Smooth muscle cell (in vitro differentiated cells): ENCODE results near the gene BPTF. TPM values are rescaled to one million over a fixed set of nuclear protein-coding genes. Genes with fewer than 3 reads are reported as not detected.
"Not testable (repeated sequence)": the region's sequence is repeated elsewhere in the genome, so short reads cannot be mapped to it uniquely, and the experiment has no call there.

Experiments used
- DNase-seq: peaks from one replicate; lab custom pipeline; 2025; ENCODE audit not compliant: unreplicated experiment; lab: John Stamatoyannopoulos, UW
- H2AFZ ChIP-seq: fragments of 200-600 bp; sonication (generic); 2 replicates; pipeline ENCODE4 v1.6.0; 2016; ENCODE audit warnings: antibody characterized with exemption, low read depth, mild to moderate bottlenecking
- H3F3A ChIP-seq: fragments of 200-600 bp; sonication (generic); 2 replicates; pipeline ENCODE4 v1.6.0; 2017; ENCODE audit warnings: antibody characterized with exemption, low read depth
- H3K27ac ChIP-seq: fragments of 200-600 bp; sonication (generic); 2 replicates; pipeline ENCODE4 v1.5.1; 2016; ENCODE audit warnings: low read depth, mild to moderate bottlenecking
- H3K27me3 ChIP-seq: fragments of 200-600 bp; sonication (generic); 2 replicates; pipeline ENCODE4 v1.6.1; 2016; ENCODE audit warnings: low read depth, mild to moderate bottlenecking
- H3K36me3 ChIP-seq: fragments of 200-600 bp; sonication (generic); 2 replicates; pipeline ENCODE4 v1.5.1; 2016; ENCODE audit warnings: low read depth
- H3K4me1 ChIP-seq: fragments of 200-600 bp; sonication (generic); 2 replicates; pipeline ENCODE4 v1.5.1; 2016; ENCODE audit warnings: low read depth
- H3K4me2 ChIP-seq: fragments of 200-600 bp; sonication (generic); 2 replicates; pipeline ENCODE4 v1.6.0; 2016; ENCODE audit warnings: mild to moderate bottlenecking
- H3K4me3 ChIP-seq: fragments of 200-600 bp; sonication (generic); 2 replicates; pipeline ENCODE4 v1.5.1; 2016; ENCODE audit warnings: mild to moderate bottlenecking
- H3K79me2 ChIP-seq: fragments of 200-600 bp; sonication (generic); 2 replicates; pipeline ENCODE4 v1.6.0; 2016; ENCODE audit warnings: low read depth, mild to moderate bottlenecking
- H3K9ac ChIP-seq: fragments of 200-600 bp; sonication (generic); 2 replicates; pipeline ENCODE4 v1.6.0; 2016; ENCODE audit warnings: low read depth
- H3K9me3 ChIP-seq: fragments of 200-600 bp; sonication (generic); replicated peaks from 2 replicates; pipeline ENCODE4 v1.5.1; 2016; ENCODE audit warnings: low read depth
- H4K20me1 ChIP-seq: fragments of 200-600 bp; sonication (generic); 2 replicates; pipeline ENCODE4 v1.6.0; 2016; ENCODE audit warnings: low read depth
- WGBS: methylation state at CpG from one replicate; pipeline ENCODE4 v1.1.7; 2016; ENCODE audit warnings: low lambda C conversion rate; 5-methylcytosine and 5-hydroxymethylcytosine counted together
- polyA plus RNA-seq: library from polyadenylated mRNA; unstranded; fragments of >200 nt; fragmentation: Nextera tagmentation; extraction: Ambion mirVana; gene quantifications from 2 replicates; pipeline ENCODE4 v1.2.1, GENCODE V29; 2016
- total RNA-seq: library from RNA; depleted of rRNA; stranded (reverse); fragments of >200 nt; gene quantifications from 2 replicates; pipeline ENCODE4 v1.2.3, GENCODE V29; 2014
- TF ChIP-seq, protein P1 (sequence below): fragments of 200-600 bp; sonication (generic); IDR thresholded peaks from 2 replicates; pipeline ENCODE4 v1.5.1; 2017; ENCODE audit warnings: borderline replicate concordance, mild to moderate bottlenecking, antibody characterized with exemption; ENCODE audit not compliant: insufficient read depth, poor library complexity, severe bottlenecking

The BPTF gene
- total and polyA plus RNA-seq, 2 experiments from 2014 or later, result 26.8 to 51.2 TPM

- Histone ChIP-seq H4K20me1 (no peaks in the 10 kb centered on the region), H3K4me3 (peak overlapping the region; percentile 67), H3F3A (peaks cover 4% of the 10 kb centered on the region), H3K27me3 (no peaks in the 10 kb centered on the region), H3K4me1 (peaks cover 7% of the 10 kb centered on the region), H3K9me3 (no peaks in the 10 kb centered on the region), H3K9ac (peak overlapping the region; percentile 40), H3K79me2 (no peaks in the 10 kb centered on the region), H3K27ac (no peak overlapping the region), H2AFZ (peak overlapping the region; percentile 98), H3K36me3 (no peaks in the 10 kb centered on the region), H3K4me2 (peak overlapping the region; percentile 94)
- peak; percentile 99 for DNase-seq
- TF ChIP-seq, protein P1, sequence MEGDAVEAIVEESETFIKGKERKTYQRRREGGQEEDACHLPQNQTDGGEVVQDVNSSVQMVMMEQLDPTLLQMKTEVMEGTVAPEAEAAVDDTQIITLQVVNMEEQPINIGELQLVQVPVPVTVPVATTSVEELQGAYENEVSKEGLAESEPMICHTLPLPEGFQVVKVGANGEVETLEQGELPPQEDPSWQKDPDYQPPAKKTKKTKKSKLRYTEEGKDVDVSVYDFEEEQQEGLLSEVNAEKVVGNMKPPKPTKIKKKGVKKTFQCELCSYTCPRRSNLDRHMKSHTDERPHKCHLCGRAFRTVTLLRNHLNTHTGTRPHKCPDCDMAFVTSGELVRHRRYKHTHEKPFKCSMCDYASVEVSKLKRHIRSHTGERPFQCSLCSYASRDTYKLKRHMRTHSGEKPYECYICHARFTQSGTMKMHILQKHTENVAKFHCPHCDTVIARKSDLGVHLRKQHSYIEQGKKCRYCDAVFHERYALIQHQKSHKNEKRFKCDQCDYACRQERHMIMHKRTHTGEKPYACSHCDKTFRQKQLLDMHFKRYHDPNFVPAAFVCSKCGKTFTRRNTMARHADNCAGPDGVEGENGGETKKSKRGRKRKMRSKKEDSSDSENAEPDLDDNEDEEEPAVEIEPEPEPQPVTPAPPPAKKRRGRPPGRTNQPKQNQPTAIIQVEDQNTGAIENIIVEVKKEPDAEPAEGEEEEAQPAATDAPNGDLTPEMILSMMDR, result no peak
- WGBS, result under 1% methylated on average over 51 of the region's 51 CpGs
Observed at GRCh38 chr17:68019675-68020408, 194.5 kb downstream of the BPTF start.

GRCh38 chr17:68020409-68020756 lies 195.1 kb downstream of the BPTF start:
- Histone ChIP-seq H3K9ac (no peak overlapping the region), H3K79me2 (no peaks in the 10 kb centered on the region), H3K4me1 (peaks cover 7% of the 10 kb centered on the region), H3K36me3 (no peaks in the 10 kb centered on the region), H4K20me1 (no peaks in the 10 kb centered on the region), H3F3A (peaks cover 4% of the 10 kb centered on the region), H3K4me2 (peak overlapping the region; percentile 94), H3K27me3 (no peaks in the 10 kb centered on the region), H3K9me3 (no peaks in the 10 kb centered on the region), H3K4me3 (peak overlapping the region; percentile 67), H2AFZ (peak overlapping the region; percentile 98), H3K27ac (no peak overlapping the region)
- WGBS, result 7% methylated on average over 12 of the region's 12 CpGs
- TF ChIP-seq, protein P1, result no peak
- DNase-seq, result no peak

- H3K27ac ChIP-seq, H3K36me3 ChIP-seq, H3K4me1 ChIP-seq, H3F3A ChIP-seq, H3K9ac ChIP-seq, DNase-seq, H3K9me3 ChIP-seq, H3K27me3 ChIP-seq, H3K79me2 ChIP-seq, H4K20me1 ChIP-seq: not testable (repeated sequence)
- peak overlapping the region; percentile 98 for H2AFZ ChIP-seq
- 74% methylated on average over 13 of the region's 13 CpGs for WGBS
- peak overlapping the region; percentile 67 for H3K4me3 ChIP-seq
- peak overlapping the region; percentile 94 for H3K4me2 ChIP-seq
Observed at GRCh38 chr17:68020791-68021190, 195.5 kb downstream of the BPTF start.

DNA sequence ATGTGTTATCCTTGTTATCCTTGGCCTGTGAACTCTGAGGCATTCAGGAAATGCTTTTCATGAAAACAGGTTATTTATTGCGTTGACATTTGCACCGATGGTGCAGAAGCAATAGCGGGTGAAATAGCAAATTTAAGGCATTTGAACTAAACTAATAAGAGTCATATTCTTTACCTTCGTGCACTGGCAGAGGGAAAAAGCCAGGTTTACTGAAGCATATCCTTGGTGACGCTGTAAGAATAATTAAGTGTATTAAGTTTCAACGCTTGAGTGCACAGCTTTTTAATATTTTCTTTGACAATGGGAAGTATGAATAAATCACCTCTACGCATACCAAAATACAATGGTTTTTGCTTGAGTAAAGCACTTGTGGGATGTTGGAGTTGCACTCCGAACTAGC lies 196.7 kb downstream of the BPTF start:
- 97% methylated on average over 8 of the region's 8 CpGs for WGBS
- Histone ChIP-seq H3K9me3 (no peaks in the 10 kb centered on the region), H3K4me3 (no peak overlapping the region), H4K20me1 (no peaks in the 10 kb centered on the region), H3K27ac (no peak overlapping the region), H3K27me3 (no peaks in the 10 kb centered on the region), H3K4me2 (no peak overlapping the region), H3F3A (peaks cover 4% of the 10 kb centered on the region), H3K36me3 (no peaks in the 10 kb centered on the region), H3K4me1 (peaks cover 7% of the 10 kb centered on the region), H3K79me2 (no peaks in the 10 kb centered on the region), H3K9ac (no peak overlapping the region), H2AFZ (no peak overlapping the region)
- TF ChIP-seq, protein P1, result no peak
- no peak for DNase-seq

- not testable (repeated sequence) for H3K4me3 ChIP-seq, H3K9ac ChIP-seq, H3F3A ChIP-seq, H3K27ac ChIP-seq, DNase-seq, H3K27me3 ChIP-seq, H4K20me1 ChIP-seq, H3K9me3 ChIP-seq, H3K4me1 ChIP-seq, H3K4me2 ChIP-seq, H2AFZ ChIP-seq, H3K79me2 ChIP-seq, H3K36me3 ChIP-seq
- WGBS, result 90% methylated on average over 15 of the region's 15 CpGs
Observed at GRCh38 chr17:68022547-68022946, 197.2 kb downstream of the BPTF start.
